H9 (cell line): ENCODE results near the gene MSI2. TPM values are rescaled to one million over a fixed set of nuclear protein-coding genes. Genes with fewer than 3 reads are reported as not detected.

ENCODE experiments used
- DNase-seq: peaks from one replicate; pipeline ENCODE4 v3.0.0-alpha.2; 2017
- H2AFZ ChIP-seq: one replicate; pipeline ENCODE4 v1.6.1; 2013; ENCODE audit warnings: mild to moderate bottlenecking, low read length, control low read depth, moderate library complexity
- H2AK5ac ChIP-seq: 2 replicates; pipeline ENCODE4 v1.6.1; 2013; ENCODE audit warnings: low read length, control low read depth, mixed read lengths; ENCODE audit not compliant: insufficient read length
- H2BK120ac ChIP-seq: one replicate; pipeline ENCODE4 v1.6.1; 2013; ENCODE audit warnings: low read depth, mild to moderate bottlenecking, low read length, control low read depth, inconsistent platforms; ENCODE audit not compliant: poor library complexity, severe bottlenecking
- H2BK12ac ChIP-seq: 2 replicates; pipeline ENCODE4 v1.6.1; 2013; ENCODE audit warnings: low read length, control low read depth, mixed read lengths, low read depth; ENCODE audit not compliant: insufficient read length
- H2BK15ac ChIP-seq: 2 replicates; pipeline ENCODE4 v1.6.1; 2013; ENCODE audit warnings: low read depth, low read length, control low read depth
- H2BK20ac ChIP-seq: one replicate; pipeline ENCODE4 v1.6.1; 2013; ENCODE audit warnings: low read depth, mild to moderate bottlenecking, low read length, control low read depth, inconsistent platforms; ENCODE audit not compliant: poor library complexity, severe bottlenecking
- H2BK5ac ChIP-seq: 2 replicates; pipeline ENCODE4 v1.6.1; 2013; ENCODE audit warnings: low read length, control low read depth, mixed read lengths; ENCODE audit not compliant: insufficient read length
- H3K14ac ChIP-seq: 2 replicates; pipeline ENCODE4 v1.6.1; 2013; ENCODE audit warnings: low read length, control low read depth; ENCODE audit not compliant: insufficient read depth
- H3K18ac ChIP-seq: 2 replicates; pipeline ENCODE4 v1.6.1; 2013; ENCODE audit warnings: low read depth, mild to moderate bottlenecking, mixed read lengths, low read length, control low read depth; ENCODE audit not compliant: insufficient read length
- H3K23ac ChIP-seq: 2 replicates; pipeline ENCODE4 v1.6.1; 2013; ENCODE audit warnings: low read length, control low read depth, mixed read lengths, low read depth; ENCODE audit not compliant: insufficient read length
- H3K23me2 ChIP-seq: 2 replicates; pipeline ENCODE4 v1.6.1; 2013; ENCODE audit warnings: low read depth, mild to moderate bottlenecking, mixed read lengths, low read length, control low read depth; ENCODE audit not compliant: insufficient read length, poor library complexity, severe bottlenecking
- H3K27ac ChIP-seq: 2 replicates; pipeline ENCODE4 v1.5.1; 2013; ENCODE audit warnings: low read length, control low read depth, mixed read lengths, low read depth; ENCODE audit not compliant: insufficient read length
- H3K27me3 ChIP-seq: 2 replicates; pipeline ENCODE4 v1.6.1; 2013; ENCODE audit warnings: low read length, control low read depth, inconsistent platforms; ENCODE audit not compliant: insufficient read depth
- H3K4ac ChIP-seq: 2 replicates; pipeline ENCODE4 v1.6.1; 2013; ENCODE audit warnings: low read depth, mild to moderate bottlenecking, control low read depth, inconsistent platforms, low read length, moderate library complexity
- H3K4me1 ChIP-seq: 2 replicates; pipeline ENCODE4 v1.6.1; 2013; ENCODE audit warnings: low read length, control low read depth, inconsistent platforms; ENCODE audit not compliant: insufficient read depth
- H3K4me2 ChIP-seq: 2 replicates; pipeline ENCODE4 v1.6.1; 2013; ENCODE audit warnings: low read length, control low read depth, mixed read lengths; ENCODE audit not compliant: insufficient read length, insufficient read depth
- H3K56ac ChIP-seq: 2 replicates; pipeline ENCODE4 v1.6.1; 2013; ENCODE audit warnings: low read depth, mild to moderate bottlenecking, mixed read lengths, low read length, control low read depth; ENCODE audit not compliant: insufficient read length
- H3K79me1 ChIP-seq: 2 replicates; pipeline ENCODE4 v1.6.1; 2013; ENCODE audit warnings: low read depth, mild to moderate bottlenecking, moderate library complexity, low read length, control low read depth, inconsistent platforms; ENCODE audit not compliant: insufficient read depth, poor library complexity, severe bottlenecking
- H3K79me2 ChIP-seq: 2 replicates; pipeline ENCODE4 v1.6.1; 2013; ENCODE audit warnings: low read length, control low read depth, inconsistent platforms; ENCODE audit not compliant: insufficient read depth
- H3K9ac ChIP-seq: 2 replicates; pipeline ENCODE4 v1.6.1; 2013; ENCODE audit warnings: low read length, control low read depth, mixed read lengths; ENCODE audit not compliant: insufficient read length; ENCODE audit errors: extremely low read depth
- H3K9me3 ChIP-seq: one replicate; pipeline ENCODE4 v1.6.1; 2013; ENCODE audit warnings: low read depth, low read length, inconsistent platforms; ENCODE audit not compliant: control insufficient read depth
- H3T11ph ChIP-seq: one replicate; pipeline ENCODE4 v1.6.1; 2013; ENCODE audit warnings: mild to moderate bottlenecking, low read length, control low read depth, inconsistent platforms
- H4K20me1 ChIP-seq: one replicate; pipeline ENCODE4 v1.6.1; 2013; ENCODE audit not compliant: control insufficient read depth, insufficient read length, insufficient read depth
- H4K5ac ChIP-seq: 2 replicates; pipeline ENCODE4 v1.6.1; 2013; ENCODE audit warnings: low read depth, mild to moderate bottlenecking, mixed read lengths, low read length, control low read depth; ENCODE audit not compliant: insufficient read length
- H4K8ac ChIP-seq: replicated peaks from 2 replicates; pipeline ENCODE4 v1.6.1; 2013; ENCODE audit warnings: low read length, control low read depth, mixed read lengths, low read depth; ENCODE audit not compliant: insufficient read length
- H4K91ac ChIP-seq: 2 replicates; pipeline ENCODE4 v1.6.1; 2013; ENCODE audit warnings: low read depth, mild to moderate bottlenecking, moderate library complexity, mixed read lengths, low read length, control low read depth; ENCODE audit not compliant: insufficient read length
- H3K27ac Mint-ChIP-seq, 3 experiments: 2 replicates in 2 of 3; 3 replicates in 1 of 3; pipeline ENCODE4 v1.8.0; 2020 to 2021; ENCODE audit warnings: mixed read lengths in 3 of 3, mild to moderate bottlenecking in 1 of 3, moderate library complexity in 1 of 3
- H3K27me3 Mint-ChIP-seq: 2 replicates; pipeline ENCODE4 v1.8.0; 2021; ENCODE audit warnings: low read depth, mild to moderate bottlenecking, moderate library complexity, mixed read lengths
- H3K36me3 Mint-ChIP-seq, 3 experiments: 2 replicates in 2 of 3; 3 replicates in 1 of 3; pipeline ENCODE4 v1.8.0; 2020 to 2021; ENCODE audit warnings: low read depth in 3 of 3, mixed read lengths in 3 of 3; ENCODE audit not compliant: insufficient read depth in 1 of 3
- H3K4me1 Mint-ChIP-seq, 2 experiments: 2 replicates each; pipeline ENCODE4 v1.8.0; 2020; ENCODE audit warnings: mixed read lengths in 2 of 2
- H3K4me3 Mint-ChIP-seq, 2 experiments: 2 replicates in 1 of 2; 3 replicates in 1 of 2; pipeline ENCODE4 v1.8.0; 2020 to 2021; ENCODE audit warnings: mild to moderate bottlenecking in 2 of 2, mixed read lengths in 2 of 2, moderate library complexity in 1 of 2
- H3K9me3 Mint-ChIP-seq, 2 experiments: 2 replicates in 1 of 2; 3 replicates in 1 of 2; pipeline ENCODE4 v1.8.0; 2020; ENCODE audit warnings: mild to moderate bottlenecking in 2 of 2, mixed read lengths in 2 of 2, moderate library complexity in 1 of 2
- WGBS: extraction: QIAGEN DNeasy Blood & Tissue Kit; methylation state at CpG from one replicate; pipeline ENCODE4 v1.1.7; 2013; ENCODE audit warnings: missing lambda C conversion rate, low lambda C conversion rate, mixed read lengths; ENCODE audit not compliant: insufficient read length; ENCODE audit errors: extremely low coverage; 5-methylcytosine and 5-hydroxymethylcytosine counted together
- total RNA-seq: library from RNA; stranded (reverse); gene quantifications from 2 replicates; pipeline ENCODE4 v1.2.1, GENCODE V29; 2021
- TF ChIP-seq, protein P1 (sequence below): fragments of 200-600 bp; sonication (generic); conservative IDR thresholded peaks from 3 replicates; pipeline ENCODE4 v1.8.0; 2021; ENCODE audit warnings: antibody characterized with exemption, mild to moderate bottlenecking

Gene MSI2
- total RNA-seq, 1 experiment from 2014 or later: 98.5 TPM

DNA sequence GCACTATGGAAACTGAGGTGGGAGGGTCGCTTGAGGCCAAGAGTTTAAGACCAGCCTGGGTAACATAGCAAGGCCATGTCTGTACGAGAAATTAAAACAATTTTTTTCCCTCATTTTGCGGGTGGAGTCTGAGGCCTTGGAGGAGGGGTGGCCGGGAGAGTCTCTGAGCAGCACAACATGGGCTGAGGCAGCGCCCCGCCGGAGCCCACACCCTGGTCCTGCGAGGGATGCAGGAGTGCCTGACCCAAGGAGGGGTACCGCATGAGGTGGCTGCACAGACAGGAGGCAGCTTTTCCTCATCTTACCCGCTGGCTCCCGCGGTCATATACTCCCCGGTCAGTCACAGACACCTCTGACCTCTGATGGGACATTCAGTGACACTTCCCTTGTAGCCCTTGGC, 67.7 kb downstream of the MSI2 start:
- Histone ChIP-seq H2BK12ac (no peak overlapping the region), H3K9me3 (no peaks in the 10 kb centered on the region), H3K27ac (no peak overlapping the region), H2AFZ (no peak overlapping the region), H4K20me1 (no peaks in the 10 kb centered on the region), H3K79me1 (no peaks in the 10 kb centered on the region), H4K91ac (no peak overlapping the region), H3K14ac (no peak overlapping the region), H3K27me3 (no peaks in the 10 kb centered on the region), H3K79me2 (no peaks in the 10 kb centered on the region; the same call in 1 of the 2 replicates), H2AK5ac (no peak overlapping the region), H3K23ac (no peak overlapping the region), H4K5ac (no peak overlapping the region), H2BK20ac (no peak overlapping the region), H3K56ac (no peak overlapping the region), H3K4me1 (no peaks in the 10 kb centered on the region), H2BK120ac (no peak overlapping the region), H3K23me2 (no peaks in the 10 kb centered on the region), H3K4ac (no peak overlapping the region), H3K18ac (no peak overlapping the region), H2BK5ac (no peak overlapping the region), H3K9ac (no peak overlapping the region), H4K8ac (no peak overlapping the region), H3T11ph (no peak overlapping the region), H3K4me2 (no peak overlapping the region), H2BK15ac (no peak overlapping the region)
- Mint-ChIP-seq H3K27ac (no peak overlapping the region), H3K4me3 (no peak overlapping the region), H3K27me3 (no peaks in the 10 kb centered on the region), H3K4me1 (peaks cover 40 to 48% of the 10 kb centered on the region in 2 experiments), H3K36me3 (peaks cover 0 to 19% (median 8%) of the 10 kb centered on the region in 3 experiments; a peak in 5 of 7 replicates), H3K9me3 (no peaks in the 10 kb centered on the region)
- TF ChIP-seq, protein P1, sequence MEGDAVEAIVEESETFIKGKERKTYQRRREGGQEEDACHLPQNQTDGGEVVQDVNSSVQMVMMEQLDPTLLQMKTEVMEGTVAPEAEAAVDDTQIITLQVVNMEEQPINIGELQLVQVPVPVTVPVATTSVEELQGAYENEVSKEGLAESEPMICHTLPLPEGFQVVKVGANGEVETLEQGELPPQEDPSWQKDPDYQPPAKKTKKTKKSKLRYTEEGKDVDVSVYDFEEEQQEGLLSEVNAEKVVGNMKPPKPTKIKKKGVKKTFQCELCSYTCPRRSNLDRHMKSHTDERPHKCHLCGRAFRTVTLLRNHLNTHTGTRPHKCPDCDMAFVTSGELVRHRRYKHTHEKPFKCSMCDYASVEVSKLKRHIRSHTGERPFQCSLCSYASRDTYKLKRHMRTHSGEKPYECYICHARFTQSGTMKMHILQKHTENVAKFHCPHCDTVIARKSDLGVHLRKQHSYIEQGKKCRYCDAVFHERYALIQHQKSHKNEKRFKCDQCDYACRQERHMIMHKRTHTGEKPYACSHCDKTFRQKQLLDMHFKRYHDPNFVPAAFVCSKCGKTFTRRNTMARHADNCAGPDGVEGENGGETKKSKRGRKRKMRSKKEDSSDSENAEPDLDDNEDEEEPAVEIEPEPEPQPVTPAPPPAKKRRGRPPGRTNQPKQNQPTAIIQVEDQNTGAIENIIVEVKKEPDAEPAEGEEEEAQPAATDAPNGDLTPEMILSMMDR: no peak
- WGBS: no CpG with 5 or more reads among the region's 13 CpGs
- DNase-seq: no peak
